HTERT RPE-1 (cell line): ENCODE measurements around the gene FADS3.

ENCODE experiments used
- in situ Hi-C: fragments of 300-500 bp; cut with MboI; formaldehyde crosslinking; loops from 4 replicates; pipeline ENCODE4 v1.14.3; 2020; ENCODE audit warnings: low sequenced_read_pairs

FADS3 gene, protein sequence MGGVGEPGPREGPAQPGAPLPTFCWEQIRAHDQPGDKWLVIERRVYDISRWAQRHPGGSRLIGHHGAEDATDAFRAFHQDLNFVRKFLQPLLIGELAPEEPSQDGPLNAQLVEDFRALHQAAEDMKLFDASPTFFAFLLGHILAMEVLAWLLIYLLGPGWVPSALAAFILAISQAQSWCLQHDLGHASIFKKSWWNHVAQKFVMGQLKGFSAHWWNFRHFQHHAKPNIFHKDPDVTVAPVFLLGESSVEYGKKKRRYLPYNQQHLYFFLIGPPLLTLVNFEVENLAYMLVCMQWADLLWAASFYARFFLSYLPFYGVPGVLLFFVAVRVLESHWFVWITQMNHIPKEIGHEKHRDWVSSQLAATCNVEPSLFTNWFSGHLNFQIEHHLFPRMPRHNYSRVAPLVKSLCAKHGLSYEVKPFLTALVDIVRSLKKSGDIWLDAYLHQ

DNA sequence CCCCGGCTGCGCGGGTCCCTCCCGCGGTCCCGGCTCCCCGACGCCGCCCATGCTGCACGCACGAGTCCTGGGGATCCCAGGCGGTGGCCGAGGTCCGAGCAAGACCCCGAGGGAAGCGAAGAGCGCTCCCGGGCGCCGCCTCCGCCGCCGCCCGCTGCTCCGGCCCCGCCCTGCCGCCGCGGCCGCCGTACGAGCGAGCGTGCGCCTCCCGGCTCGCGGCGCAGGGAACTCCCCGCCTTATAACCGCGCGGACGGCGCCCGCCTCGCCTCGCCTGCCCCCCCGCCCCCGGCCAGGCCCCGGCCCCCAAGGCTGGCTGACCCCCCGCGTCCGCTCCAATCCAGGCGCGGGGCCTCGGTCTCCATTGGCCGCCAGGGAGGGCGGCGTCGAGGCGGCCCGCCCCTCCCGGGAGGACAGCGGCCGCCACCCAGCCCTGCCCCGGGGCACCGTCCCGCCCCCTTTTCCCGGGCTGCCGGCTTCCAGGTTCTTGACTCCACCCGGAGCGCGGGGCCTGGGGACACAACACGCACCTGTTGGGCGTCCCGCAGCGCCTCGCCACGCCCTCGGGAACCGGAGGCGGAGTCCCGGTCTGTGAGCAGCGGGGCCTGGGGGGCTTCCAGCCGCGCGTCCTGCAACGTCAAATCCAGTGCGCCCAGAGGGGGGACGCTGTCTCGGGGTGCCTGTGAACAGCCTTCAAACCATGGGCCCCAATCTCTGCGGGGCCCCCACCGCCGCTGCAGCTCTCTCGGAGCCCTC is at the start of gene FADS3:
FADS3 (minus strand) TSS at position 215 of the 754 bp plus-strand sequence; CDS start at position 51, 164 bp downstream.
- in situ Hi-C loops = no loop called here

DNA sequence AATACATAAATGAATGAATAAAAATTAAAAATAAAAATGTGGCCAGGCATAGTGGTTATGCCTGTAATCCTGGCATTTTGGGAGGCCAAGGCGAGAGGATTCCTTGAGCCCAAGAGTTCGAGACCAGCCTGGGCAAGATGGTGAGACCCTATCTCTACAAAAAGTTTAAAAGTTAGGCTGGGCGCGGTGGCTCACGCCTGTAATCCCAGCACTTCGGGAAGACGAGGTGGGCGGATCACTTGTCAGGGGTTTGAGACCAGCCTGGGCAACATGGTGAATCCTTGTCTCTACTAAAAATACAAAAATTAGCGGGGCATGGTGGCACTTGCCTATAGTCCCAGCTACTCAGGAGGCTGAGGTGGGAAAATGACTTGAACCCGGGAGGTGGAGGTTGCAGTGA is 49.1 kb upstream of the FADS3 start:
- in situ Hi-C loops = no loop called here

DNA sequence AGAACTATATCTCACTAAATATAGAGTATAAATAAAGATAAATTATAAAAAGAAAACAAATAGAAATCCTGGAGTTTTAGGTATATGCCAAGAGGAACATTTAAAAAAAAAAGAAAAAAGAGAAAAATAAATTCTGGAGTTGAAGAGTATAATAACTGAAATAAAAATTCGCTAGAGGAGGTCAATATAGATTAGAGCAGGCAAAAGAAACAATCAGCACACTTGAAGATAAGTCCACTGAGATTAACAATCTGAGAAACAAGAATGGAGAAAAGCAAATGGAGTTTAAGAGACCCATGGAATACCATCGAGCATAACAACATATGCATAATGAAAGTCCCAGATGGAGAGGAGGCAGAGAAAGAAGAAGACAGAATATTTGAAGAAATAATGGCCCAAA is 44.5 kb upstream of the FADS3 start:
- in situ Hi-C loops = no loop called here

DNA sequence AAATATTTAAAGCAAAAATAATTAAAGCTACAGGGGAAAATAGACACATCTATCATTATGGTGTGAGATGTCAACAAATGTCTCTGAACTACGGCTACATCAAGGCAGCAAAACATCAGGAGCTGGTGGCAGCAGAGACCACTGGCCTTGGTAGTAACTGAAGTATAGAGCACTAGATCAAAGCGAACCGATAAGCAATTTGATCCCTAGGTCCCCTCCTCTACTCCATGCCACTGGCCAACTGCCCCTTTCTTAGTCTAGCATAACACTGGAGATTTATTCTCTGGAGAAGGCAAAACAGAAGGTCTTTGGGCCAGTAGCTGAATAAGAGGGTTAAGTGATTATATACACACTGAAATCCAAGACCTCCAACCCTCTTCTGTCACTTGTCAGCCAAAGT is 39.6 kb upstream of the FADS3 start:
- in situ Hi-C loops = no loop called here

DNA sequence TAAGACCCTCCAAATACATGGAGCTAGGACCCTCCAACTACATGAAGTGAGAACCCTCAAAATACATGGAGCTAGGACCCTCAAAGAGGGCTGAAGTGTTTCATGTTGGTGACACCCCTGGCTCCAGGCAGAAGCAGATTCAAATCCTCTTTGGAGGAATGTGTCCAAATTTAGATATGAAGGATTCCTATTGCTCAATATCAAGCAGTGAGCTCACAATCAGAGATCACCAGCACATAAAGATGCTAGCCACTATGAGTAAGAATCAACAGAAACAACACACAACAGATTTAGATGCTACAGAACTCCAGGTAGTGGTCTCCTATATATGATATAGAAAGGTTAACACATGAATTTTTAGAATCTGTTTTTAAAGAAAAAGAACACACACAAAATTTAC is 37.3 kb upstream of the FADS3 start:
- in situ Hi-C loops = no loop called here

DNA sequence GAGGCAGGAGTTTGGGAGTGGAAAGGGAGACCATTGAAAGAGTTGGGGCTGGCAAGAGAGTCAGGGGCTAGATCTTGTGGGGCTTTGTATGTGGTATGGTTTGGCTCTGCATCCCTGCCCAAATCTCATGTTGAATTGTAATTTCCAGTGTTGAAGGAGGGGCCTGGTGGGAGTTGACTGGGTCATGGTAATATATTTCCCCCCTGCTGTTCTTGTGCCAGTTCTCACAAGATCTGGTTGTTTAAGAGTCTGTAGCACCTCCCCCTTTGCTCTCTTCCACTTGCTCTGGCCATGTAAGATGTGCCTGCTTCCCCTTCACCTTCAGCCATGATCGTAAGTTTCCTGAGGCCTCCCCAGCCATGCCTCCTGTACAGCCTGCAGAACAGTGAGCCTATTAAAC is 36.2 kb upstream of the FADS3 start:
- in situ Hi-C loops = no loop called here

DNA sequence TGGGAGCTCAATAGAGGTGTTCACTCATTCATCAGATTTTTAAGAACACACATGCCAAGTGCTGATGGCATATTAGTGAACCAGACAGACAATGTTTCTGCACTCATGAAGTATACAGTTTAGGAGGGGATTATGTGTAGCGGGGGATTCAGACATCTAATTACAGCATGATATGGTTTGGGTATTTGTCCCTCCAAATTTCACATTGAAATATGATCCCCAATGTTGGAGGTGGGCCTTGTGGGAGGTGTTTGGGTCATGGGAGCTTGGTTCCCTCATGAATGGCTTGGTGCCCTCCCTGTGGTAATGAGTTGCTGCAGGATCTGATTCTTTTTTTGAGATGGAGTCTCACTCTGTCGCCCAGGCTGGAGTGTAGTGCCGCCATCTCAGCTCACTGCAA is 34.9 kb upstream of the FADS3 start:
- in situ Hi-C loops = no loop called here

DNA sequence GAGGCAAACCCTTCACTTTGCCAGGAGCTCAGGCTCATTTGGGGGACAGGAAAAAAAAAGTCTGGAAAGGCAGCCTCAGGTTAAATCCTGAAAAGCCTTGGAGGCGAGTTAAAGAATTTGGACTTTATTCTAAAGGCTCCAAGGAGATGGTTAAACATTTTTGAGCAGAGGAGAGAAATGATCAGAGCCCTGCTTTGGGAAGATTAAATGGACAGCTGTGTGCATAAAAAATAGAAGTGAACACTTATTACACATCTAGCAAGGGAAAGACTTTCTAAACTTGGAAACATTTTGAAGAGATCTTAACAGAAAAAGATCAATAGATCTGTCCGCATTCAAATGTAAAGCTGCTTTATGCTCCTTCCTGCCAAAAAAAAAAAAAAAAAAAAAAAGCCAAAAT is 34.4 kb upstream of the FADS3 start:
- in situ Hi-C loops = no loop called here

DNA sequence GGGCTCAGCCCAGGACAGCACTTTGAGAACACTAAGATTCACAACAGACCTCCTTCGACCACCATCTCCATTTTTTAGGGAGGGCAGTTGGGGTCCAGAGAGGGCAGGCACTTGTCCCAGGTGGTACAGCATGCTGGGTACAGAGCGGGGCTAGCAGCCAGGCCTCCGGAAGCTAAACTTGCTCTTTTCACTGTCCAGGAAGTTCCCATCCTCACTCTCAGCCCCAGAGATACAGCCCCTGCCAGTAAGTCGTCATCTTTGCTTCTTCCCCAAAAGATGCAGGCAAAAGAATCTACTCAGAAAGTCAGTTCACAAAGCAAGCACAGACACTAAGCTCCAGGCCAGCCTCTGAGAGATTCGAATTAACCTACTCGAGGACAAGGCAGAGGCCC is 32.7 kb upstream of the FADS3 start:
- in situ Hi-C loops = no loop called here

DNA sequence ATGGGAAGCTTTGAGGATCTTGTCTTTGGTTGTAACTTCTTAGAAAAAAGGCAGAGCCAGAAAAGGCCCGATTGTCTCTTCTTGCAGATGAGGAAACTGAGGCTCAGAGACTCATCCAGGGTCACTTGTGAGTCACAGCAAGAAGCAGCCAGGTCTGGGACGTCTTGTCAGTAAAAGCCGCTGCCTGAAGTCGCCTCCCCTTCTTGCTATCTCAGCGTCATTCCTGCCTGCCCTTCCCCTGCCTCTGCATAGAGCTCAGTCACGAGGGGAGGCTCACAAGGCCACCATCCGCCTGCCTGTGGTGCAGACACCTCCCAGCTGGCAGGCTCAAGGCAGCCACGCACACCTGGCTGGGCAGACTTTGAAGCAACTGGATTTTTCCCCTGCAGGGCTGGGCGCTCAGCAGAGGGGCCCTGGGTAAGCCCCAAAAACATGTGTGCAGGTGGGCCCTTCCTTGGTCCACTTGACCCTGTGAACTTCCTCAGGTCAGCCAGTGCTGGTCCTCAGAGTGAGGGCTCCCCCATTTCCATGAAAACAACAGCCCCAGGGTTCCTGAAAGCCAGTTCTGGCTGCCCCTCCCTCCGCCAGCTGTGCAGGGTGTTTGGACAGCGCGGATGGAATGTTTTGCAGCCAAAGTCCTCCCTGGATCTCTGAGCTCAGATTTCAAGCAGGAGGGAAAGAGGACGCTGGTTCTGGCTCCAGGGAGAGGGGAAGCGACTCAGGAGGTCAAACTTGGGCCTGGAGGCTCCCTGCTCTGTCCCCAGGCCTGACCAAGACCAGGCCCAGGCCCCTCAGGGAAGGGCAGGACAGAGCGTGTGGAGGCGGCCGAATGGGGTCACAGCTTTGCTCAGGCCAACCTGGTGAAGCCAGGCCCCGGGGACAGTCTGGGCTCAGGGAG is 32.1 kb upstream of the FADS3 start:
- in situ Hi-C loops = no loop called here

DNA sequence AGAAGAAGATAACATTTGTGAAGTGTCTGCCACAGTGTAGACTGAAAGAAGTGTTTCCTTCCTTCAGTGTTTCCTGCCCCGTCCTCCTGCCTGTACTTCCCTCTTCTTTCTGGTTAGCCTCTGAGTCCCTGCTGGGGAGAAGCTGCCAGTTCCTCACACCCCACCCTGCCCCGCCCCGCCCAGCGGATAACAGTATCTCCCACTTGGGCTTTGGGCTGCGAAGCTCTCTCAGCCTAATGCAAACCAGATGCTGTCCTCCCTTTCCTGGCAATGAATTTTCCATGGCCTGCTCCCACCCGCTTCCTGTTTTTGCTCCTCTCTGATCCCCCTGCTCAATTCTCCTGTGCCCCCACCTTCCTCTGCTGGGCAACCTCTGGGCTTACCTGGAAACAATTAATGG is 31.2 kb upstream of the FADS3 start:
- in situ Hi-C loops = no loop called here

DNA sequence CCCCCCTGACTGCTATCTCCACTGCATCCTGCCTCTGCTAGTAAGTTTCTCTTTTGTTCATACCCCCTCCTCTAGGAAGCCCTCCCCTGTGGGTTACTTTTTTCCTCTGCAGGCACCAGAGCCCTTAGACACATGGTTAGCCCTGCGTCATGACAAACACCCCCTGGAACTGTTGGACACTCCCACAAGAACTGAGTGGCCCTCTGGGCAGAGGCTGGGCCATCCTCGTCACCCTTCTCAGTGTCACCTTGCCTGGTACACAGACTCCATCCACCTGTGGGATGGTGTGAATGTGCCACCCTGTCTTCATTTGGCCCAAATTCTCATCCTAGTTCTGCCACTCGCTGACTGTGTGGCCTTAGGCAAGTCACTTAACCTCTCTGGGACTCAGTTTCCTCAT is 30.1 kb upstream of the FADS3 start:
- in situ Hi-C loops = no loop called here

DNA sequence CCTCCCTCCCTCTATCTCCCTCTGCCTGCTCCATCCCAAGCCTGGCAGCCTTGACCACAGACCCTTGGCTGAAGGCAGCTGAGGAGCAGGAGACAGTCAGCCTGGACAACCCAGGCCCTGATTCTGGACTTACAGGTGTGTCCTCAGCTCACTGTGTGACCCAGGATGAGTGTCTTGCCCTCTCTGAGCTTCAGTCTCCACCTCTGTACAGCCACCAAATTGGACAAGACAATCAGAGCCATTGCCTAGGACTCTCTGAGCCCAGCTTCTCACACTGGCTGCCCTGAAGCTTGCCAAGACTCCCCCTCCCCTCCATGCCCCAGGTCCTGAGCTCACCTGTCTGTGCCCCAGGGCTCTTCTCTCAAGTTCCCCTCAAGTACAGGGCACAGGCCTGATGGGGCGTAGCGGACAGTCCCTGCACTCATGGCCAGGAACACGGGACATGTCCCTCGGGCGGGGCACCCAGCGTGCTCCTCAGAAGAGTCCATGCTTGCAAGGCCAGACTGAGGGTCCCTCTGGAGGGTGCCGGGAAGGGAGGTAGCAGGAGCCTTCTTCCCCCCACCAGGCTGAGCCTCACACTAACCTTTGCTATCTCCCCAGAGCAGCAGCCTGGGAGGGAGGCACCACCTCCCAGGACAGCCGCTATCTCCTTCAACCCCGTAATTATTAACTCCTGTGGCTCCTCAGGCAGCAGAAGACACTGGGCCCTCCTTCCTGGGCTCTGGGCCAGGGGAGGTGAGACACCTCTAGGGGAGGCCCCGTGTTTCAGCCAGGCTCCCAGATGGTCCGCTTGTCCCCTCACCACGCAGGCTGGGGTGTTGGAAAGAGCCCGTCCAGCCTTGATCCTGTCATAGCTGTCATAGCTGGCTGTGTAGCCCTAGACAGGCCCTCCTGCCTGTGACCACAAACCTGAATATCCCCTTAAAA is 28.6 kb upstream of the FADS3 start:
- in situ Hi-C loops = no loop called here

DNA sequence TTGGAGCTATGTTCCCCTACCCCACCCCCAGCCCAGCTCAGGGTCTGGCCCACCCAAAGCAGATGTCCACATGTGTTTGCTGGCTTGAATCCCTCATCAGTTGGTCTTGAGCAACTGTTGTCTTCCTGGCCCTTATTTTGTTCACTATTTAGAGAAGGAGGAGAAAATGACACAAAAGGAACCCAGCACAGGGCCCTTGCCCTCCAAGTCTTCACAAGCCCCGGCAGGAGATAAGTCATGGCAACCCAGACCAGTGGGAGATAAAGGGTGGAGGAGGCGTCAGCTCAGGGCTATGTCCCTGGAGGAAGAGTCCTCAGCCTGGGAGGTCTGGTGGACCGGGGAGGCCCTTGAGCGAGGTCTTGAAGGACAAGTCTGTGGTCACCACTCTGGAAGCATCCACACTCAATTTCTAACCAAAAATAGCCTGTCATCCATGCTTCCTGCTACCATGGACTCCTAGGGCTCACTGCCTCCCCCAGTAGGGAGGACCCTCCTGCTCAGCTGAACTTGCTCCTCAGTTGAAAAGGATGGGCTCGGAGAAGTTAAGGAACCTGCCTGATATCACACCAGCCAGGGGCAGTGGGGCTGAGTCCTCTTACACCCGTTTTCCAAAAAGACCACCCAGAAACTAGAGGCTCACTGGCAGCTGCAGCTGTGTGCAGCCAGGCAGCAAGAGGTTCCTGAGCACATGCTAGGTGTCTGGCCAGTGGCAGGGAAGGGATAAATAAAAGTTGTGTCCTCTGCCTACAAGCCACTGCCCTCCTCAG is 27.8 kb upstream of the FADS3 start:
- in situ Hi-C loops = no loop called here

DNA sequence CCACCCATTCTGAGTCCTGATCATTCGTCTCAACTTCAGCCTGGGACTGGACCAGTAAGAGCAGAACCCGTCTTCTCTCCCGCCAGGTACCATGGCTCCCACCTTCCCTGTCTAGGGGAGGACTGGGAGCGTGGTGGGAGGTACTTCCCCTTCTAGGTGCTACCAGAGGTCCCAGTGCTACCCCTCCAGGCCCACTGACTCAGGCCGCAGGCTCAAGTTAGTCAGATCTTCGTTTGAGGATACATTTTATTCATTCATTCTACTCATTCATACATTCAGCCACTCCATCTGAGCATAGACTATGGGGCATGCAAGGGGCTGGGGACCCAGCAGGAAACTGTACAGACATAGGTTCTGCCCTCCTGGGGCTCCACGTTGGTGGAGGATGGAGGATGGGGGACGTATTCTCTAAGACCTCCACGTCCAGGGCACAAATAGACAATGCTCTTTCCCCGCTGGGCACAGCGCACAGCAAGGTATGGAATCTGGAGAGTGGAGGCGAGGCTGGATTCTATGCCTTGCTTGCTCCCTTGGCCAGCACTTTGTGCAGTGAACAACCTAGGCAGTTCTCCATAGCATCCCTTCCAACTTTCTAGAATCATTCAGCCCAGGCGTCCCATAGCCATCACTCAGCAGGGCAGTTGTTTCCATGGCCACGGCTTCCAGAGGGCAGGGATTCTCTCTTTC is 27.0 kb upstream of the FADS3 start:
- in situ Hi-C loops = no loop called here

DNA sequence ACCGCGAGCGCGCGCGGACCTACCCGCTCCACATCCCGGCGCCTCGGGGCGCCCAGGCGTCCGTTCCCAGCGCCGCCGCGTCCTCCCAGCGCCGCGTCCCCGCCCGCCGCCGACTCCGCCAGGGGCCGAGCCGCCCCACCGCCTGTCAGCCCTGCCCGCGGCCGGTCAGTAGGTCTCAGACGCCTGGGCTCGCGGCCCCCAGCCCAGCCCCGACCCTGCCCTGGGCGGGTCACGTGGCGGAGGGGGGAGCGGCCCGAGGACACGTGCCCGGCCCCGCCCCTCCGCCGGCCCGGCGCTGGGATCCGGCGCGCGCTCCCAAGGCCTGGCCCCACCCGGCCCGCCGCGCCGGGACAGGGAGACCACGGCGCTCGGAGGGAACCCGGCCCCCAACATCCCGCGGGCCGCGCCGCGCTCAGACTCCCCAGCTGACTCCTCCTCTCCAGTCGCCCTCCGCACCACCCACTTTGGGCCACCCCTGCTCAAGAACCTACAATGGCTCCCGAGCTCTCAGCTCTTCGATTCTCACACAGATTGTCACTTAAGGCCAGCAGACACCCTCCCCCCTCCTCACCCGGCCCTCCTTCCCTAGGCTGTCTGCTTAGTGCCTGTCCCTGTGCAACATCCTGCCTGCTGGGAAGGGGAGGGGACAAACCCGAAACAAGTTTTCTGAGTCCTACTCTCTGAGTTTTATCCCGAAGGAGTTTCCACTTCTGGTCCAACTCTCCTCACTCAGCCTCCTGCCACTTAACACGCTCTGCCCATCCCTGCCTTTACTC is 26.2 kb upstream of the FADS3 start, which contains the start of gene RAB3IL1:
RAB3IL1 (minus strand) TSS at position 233 of the 776 bp plus-strand sequence; CDS start at position 34, 199 bp downstream.
- in situ Hi-C loops = no loop called here

DNA sequence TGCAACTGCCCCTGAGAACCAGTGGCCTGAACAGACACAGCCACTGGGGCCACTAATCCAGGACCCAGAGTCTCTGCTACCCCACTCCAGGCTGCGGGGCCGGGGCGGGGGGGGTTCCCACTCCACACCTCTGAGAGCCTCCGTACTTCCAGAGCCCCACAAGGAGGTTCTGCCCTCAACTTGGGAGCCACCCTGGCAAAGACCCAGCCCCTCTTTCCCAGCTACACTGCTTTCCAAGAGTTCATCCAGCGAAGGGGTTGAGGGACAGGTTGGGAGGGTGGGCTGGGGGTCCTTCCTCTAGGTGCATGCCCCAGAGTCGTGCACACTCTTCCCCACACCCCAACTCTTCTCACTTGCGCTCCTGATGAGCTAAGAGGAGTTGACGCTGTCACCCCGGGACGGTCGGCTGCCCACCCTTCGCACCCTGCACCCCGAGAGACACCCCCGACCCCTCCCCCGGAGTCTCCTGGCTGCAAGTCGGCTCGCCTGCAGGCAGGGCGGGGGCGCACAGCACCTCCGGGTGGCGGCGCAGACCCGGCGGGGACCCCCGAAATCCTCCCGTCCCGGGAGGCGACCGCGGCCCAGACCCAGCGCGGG is 25.5 kb upstream of the FADS3 start:
- in situ Hi-C loops = no loop called here
